Measurements from ENCODE around the gene PIP5K1B. TPM values are rescaled to one million over a fixed set of nuclear protein-coding genes. Genes with fewer than 3 reads are reported as not detected.

Gene PIP5K1B
- total RNA-seq, 1 donor from 2014 or later: 71.9 TPM

DNA sequence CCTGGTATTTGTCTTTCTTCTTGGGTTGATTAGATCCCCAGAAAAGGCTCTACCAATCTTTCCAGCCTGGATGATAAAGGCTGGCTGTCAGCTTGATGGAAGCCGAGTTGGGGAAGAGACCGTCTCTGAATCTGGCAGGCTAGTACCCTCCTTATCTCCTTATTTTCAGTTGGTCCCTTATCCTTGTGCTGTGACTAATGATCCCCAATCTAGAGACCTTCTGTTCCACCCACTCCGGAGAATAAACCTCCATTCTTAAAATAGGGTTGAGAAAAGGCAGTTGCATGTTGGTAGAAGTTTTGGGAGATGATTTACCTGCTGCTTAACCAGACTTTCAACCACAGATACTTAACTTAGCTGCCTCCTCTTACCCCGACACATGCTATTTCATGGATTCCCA, 256.5 kb downstream of the PIP5K1B start:
- TF ChIP-seq, protein P1, sequence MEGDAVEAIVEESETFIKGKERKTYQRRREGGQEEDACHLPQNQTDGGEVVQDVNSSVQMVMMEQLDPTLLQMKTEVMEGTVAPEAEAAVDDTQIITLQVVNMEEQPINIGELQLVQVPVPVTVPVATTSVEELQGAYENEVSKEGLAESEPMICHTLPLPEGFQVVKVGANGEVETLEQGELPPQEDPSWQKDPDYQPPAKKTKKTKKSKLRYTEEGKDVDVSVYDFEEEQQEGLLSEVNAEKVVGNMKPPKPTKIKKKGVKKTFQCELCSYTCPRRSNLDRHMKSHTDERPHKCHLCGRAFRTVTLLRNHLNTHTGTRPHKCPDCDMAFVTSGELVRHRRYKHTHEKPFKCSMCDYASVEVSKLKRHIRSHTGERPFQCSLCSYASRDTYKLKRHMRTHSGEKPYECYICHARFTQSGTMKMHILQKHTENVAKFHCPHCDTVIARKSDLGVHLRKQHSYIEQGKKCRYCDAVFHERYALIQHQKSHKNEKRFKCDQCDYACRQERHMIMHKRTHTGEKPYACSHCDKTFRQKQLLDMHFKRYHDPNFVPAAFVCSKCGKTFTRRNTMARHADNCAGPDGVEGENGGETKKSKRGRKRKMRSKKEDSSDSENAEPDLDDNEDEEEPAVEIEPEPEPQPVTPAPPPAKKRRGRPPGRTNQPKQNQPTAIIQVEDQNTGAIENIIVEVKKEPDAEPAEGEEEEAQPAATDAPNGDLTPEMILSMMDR (IDR thresholded peaks at IDR 0.05; ENCODE audit: borderline replicate concordance): no peak
- peak overlapping the region; percentile 48 for H3K27ac ChIP-seq (replicated peaks)
- H3K27me3 ChIP-seq (ENCODE audit: low read depth): no peaks in the 10 kb centered on the region
- peaks cover 39% of the 10 kb centered on the region for H3K4me1 ChIP-seq
- no peak overlapping the region for H3K4me3 ChIP-seq
- peaks cover 6% of the 10 kb centered on the region for H3K36me3 ChIP-seq
- no peaks in the 10 kb centered on the region for H3K9me3 ChIP-seq (replicated peaks)
- no peak for DNase-seq
- intact Hi-C loops (cut with micrococcal nuclease): no loop called here

DNA sequence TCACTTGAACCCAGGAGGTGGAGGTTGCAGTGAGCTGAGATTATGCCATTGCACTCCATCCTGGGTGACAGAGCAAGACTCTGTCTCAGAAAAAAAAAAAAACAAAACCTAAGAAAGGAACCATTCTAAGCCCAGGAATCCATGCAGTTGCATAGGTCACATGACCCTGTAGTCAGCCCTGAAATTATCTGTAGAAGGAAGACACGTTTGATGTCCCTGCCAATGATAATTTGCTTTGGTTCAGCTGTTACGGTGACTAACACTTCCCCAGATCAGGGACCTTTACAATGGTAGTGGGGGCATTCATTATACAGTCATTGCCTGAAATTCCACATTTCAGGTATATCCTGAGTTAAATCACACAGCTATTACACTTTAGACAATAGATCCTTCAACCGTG, 258.4 kb downstream of the PIP5K1B start:
- no peak for DNase-seq
- H3K27me3 ChIP-seq (ENCODE audit: low read depth): no peaks in the 10 kb centered on the region
- no peak overlapping the region for H3K27ac ChIP-seq (replicated peaks)
- no peaks in the 10 kb centered on the region for H3K9me3 ChIP-seq (replicated peaks)
- peaks cover 39% of the 10 kb centered on the region for H3K4me1 ChIP-seq
- no peak overlapping the region for H3K4me3 ChIP-seq
- H3K36me3 ChIP-seq: no peaks in the 10 kb centered on the region
- intact Hi-C loops (cut with micrococcal nuclease): no loop called here
- TF ChIP-seq, protein P1 (IDR thresholded peaks at IDR 0.05; ENCODE audit: borderline replicate concordance): no peak

DNA sequence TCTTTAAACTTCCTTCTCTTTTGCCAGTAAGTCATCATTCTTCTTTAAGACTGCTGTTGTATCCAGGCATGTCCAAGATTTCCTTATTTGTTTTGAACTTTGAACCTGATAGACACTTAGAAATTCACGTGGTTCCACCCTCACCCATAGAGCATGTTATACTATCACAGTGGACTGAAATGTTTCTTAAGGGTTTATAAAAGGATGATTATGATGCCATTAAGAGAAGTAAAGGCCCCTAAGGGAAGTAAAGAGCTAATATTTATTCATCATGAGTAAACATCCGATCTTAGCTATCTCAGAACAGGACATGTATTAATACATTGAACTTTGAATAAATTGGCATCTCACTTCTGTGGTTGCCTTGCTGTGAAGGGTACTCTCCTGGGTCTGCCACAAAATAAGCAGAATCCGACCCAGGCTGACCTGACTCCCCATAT, 259.1 kb downstream of the PIP5K1B start:
- TF ChIP-seq, protein P1 (IDR thresholded peaks at IDR 0.05; ENCODE audit: borderline replicate concordance): no peak
- DNase-seq: no peak
- Histone ChIP-seq H3K9me3 (replicated peaks) (no peaks in the 10 kb centered on the region), H3K4me3 (no peak overlapping the region), H3K4me1 (peaks cover 39% of the 10 kb centered on the region), H3K36me3 (no peaks in the 10 kb centered on the region), H3K27ac (replicated peaks) (peak overlapping the region; percentile 31), H3K27me3 (ENCODE audit: low read depth) (no peaks in the 10 kb centered on the region)
- intact Hi-C loops (cut with micrococcal nuclease): no loop called here

DNA sequence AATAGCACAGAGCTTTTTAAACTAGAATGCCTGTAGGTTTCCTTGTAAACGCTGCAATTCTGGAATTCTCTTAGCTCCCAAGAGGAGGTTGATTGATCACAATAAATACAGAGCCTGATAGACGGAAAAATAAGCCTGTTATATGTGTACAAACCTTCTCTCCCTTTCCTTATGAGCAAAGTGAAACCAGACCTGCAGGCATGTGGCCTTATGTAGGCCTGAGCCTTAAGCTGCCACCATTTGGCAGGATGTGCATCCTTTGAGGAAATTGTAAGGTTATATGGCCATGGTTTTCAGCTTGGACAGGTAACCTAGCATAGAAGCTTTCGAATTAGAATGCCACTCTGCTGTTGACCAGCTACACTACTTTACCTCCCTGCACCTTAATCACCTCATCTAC, 259.7 kb downstream of the PIP5K1B start:
- intact Hi-C loops (cut with micrococcal nuclease): no loop called here

DNA sequence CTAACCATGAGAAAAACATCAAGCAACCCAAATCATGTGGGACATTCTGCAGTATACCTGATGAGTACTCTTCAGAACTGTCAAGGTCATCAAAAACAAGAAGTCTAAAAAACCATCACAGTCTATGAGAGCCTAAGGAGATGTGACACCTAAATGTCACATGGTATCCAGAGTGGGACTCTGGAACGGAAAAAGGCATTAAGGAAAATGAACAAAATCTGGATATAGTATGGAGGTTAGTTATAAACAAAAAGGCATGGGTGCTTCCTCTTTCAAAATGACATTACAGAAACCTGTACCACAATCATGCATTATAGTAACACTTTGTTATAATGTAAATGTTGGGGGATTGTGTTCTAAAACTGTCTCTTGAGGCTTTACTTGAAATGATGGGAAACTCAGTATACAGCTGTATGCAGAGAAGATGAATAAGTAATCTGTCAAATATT, 261.5 kb downstream of the PIP5K1B start:
- Histone ChIP-seq H3K4me1 (peaks cover 48% of the 10 kb centered on the region), H3K9me3 (replicated peaks) (no peaks in the 10 kb centered on the region), H3K27me3 (ENCODE audit: low read depth) (no peaks in the 10 kb centered on the region), H3K27ac (replicated peaks) (peak overlapping the region; percentile 30), H3K36me3 (no peaks in the 10 kb centered on the region), H3K4me3 (no peak overlapping the region)
- TF ChIP-seq, protein P1 (IDR thresholded peaks at IDR 0.05; ENCODE audit: borderline replicate concordance): no peak
- no peak for DNase-seq
- intact Hi-C loops (cut with micrococcal nuclease): no loop called here

More for the DNA sequence above, 259.7 kb downstream of the PIP5K1B start:
- peaks cover 41% of the 10 kb centered on the region for H3K4me1 ChIP-seq
- H3K4me3 ChIP-seq: no peak overlapping the region
- H3K36me3 ChIP-seq: no peaks in the 10 kb centered on the region
- DNase-seq: no peak
- H3K27me3 ChIP-seq (ENCODE audit: low read depth): no peaks in the 10 kb centered on the region
- H3K9me3 ChIP-seq (replicated peaks): no peaks in the 10 kb centered on the region
- H3K27ac ChIP-seq (replicated peaks): peak overlapping the region; percentile 31
- TF ChIP-seq, protein P1 (IDR thresholded peaks at IDR 0.05; ENCODE audit: borderline replicate concordance): no peak

Data from left ventricle myocardium inferior (tissue), 1 donor.